CD4-positive, alpha-beta T cell (primary cell): ENCODE results near the gene S100A4. TPM values are rescaled to one million over a fixed set of nuclear protein-coding genes. Genes with fewer than 3 reads are reported as not detected.

Experiments
- ATAC-seq: fragments of 200-7000 bp; cut with Tn5 transposase; one replicate; pipeline ENCODE4 v1.10.0; 2022; ENCODE audit warnings: mild to moderate bottlenecking; ENCODE audit not compliant: poor library complexity
- CTCF ChIA-PET: fragments of 350-600 bp; sonication (Branson Sonifier 250); formaldehyde crosslinking; loops from one replicate; lab custom pipeline; 2021; ENCODE audit warnings: antibody characterized with exemption, inconsistent platforms; lab: Charles Lee
- POLR2A ChIA-PET: fragments of 350-600 bp; sonication (Branson Sonifier 250); formaldehyde crosslinking; loops from one replicate; lab custom pipeline; 2021; ENCODE audit warnings: antibody characterized with exemption, inconsistent platforms; lab: Charles Lee
- DNase-seq, 14 experiments: peaks; one replicate each; pipeline ENCODE4 v3.0.0-alpha.2; 2013 to 2020; ENCODE audit warnings: mixed read lengths in 2 of 14
- H3K27ac ChIP-seq, 2 donors: one replicate each; pipeline versions ENCODE4 v1.5.1 to v1.7.0; 2013; ENCODE audit warnings: low read length in 2 of 2, low read depth in 1 of 2, mild to moderate bottlenecking in 1 of 2
- H3K27me3 ChIP-seq, 2 experiments: 1 replicate in 1 of 2; 2 replicates in 1 of 2; pipeline versions ENCODE4 v1.6.1 to v1.7.0; 2013; ENCODE audit warnings: low read length in 2 of 2, control low read depth in 1 of 2, mild to moderate bottlenecking in 1 of 2, moderate library complexity in 1 of 2; ENCODE audit not compliant: insufficient read depth in 2 of 2, control insufficient read depth in 1 of 2
- H3K36me3 ChIP-seq: one replicate; pipeline ENCODE4 v1.6.1; 2013; ENCODE audit warnings: low read length, control low read depth; ENCODE audit not compliant: insufficient read depth
- H3K4me1 ChIP-seq: one replicate; pipeline ENCODE4 v1.6.1; 2013; ENCODE audit warnings: low read length, control low read depth; ENCODE audit not compliant: insufficient read depth
- H3K4me3 ChIP-seq: one replicate; pipeline ENCODE4 v1.5.1; 2013; ENCODE audit warnings: mild to moderate bottlenecking, low read length, moderate library complexity
- H3K9me3 ChIP-seq, 2 experiments: 1 replicate in 1 of 2; 2 replicates in 1 of 2; pipeline versions ENCODE4 v1.6.1 to v1.7.0; 2013; ENCODE audit warnings: low read length in 2 of 2, mild to moderate bottlenecking in 2 of 2, control low read depth in 1 of 2, moderate library complexity in 1 of 2; ENCODE audit not compliant: control insufficient read depth in 1 of 2, insufficient read depth in 1 of 2
- H3K27ac Mint-ChIP-seq: one replicate; pipeline ENCODE4 v1.8.0; 2020; ENCODE audit warnings: mixed read lengths
- H3K27me3 Mint-ChIP-seq: one replicate; pipeline ENCODE4 v1.8.0; 2021; ENCODE audit warnings: mixed read lengths
- H3K36me3 Mint-ChIP-seq: one replicate; pipeline ENCODE4 v1.8.0; 2021; ENCODE audit warnings: low read depth, mixed read lengths
- H3K4me1 Mint-ChIP-seq: one replicate; pipeline ENCODE4 v1.8.0; 2021; ENCODE audit warnings: low read depth, mixed read lengths
- H3K4me3 Mint-ChIP-seq: one replicate; pipeline ENCODE4 v1.8.0; 2020; ENCODE audit warnings: mild to moderate bottlenecking, mixed read lengths
- H3K9me3 Mint-ChIP-seq: one replicate; pipeline ENCODE4 v1.8.0; 2020; ENCODE audit warnings: mixed read lengths
- intact Hi-C, 2 experiments: fragments of 100-400 bp; cut with DNase I in 1 of 2; cut with micrococcal nuclease in 1 of 2; formaldehyde crosslinking; loops; one replicate each; pipeline versions ENCODE4 v1.15.1 to v1.9.0; 2023 to 2025; cut with DNase I, micrococcal nuclease
- total RNA-seq, 174 experiments: library from RNA in 2 of 174; stranded (reverse) in 2 of 174; gene quantifications; one replicate each; pipeline ENCODE4 v1.2.3 and lab custom pipeline; 2021 to 2026
- TF ChIP-seq, protein P1 (sequence below): fragments of 200-600 bp; IDR thresholded peaks from one replicate; pipeline ENCODE4 v1.8.0; 2022; ENCODE audit warnings: antibody characterized with exemption, mild to moderate bottlenecking

Gene S100A4
- total RNA-seq, 2 experiments from 2014 or later = 297 to 299 TPM

DNA sequence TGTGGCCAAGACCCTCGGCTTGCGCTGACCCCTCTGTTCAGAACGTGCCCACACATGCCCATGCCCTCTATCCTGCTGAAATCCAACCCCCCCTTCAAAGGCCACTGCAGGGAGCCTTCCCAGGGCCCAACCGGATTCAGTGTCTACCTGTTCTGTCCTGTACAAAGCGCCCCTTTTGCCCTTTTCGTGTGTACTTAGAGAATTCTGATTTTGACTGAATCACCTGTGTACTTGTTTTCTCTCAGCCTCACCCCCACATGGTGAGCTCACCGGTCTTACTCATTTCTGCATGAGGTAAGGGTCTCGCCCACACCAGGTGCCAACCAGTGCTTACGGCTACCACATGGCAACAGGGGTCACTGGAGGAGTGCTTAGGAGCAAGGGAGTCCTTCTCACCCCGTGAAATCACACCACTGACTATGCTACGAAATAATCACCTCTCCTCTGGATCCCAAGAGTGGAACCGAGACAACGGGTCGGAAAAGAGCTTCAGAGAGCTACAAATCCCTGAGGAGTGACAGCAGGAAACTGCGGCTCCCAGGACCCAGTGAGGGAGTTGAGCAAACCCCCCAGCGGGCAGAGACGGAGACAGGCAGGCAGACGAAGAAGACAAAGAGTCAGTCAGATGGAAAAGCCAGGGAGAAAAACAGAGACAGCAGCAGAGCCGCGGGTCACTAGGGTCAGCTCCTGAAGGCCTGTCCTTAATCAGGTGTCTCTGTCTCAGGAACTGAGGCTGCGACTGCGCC, 22.2 kb upstream of the S100A4 start:
- Mint-ChIP-seq H3K27ac (no peak overlapping the region), H3K27me3 (no peaks in the 10 kb centered on the region), H3K4me1 (peaks cover 36% of the 10 kb centered on the region), H3K9me3 (no peaks in the 10 kb centered on the region), H3K4me3 (peak overlapping the region; percentile 59), H3K36me3 (no peaks in the 10 kb centered on the region)
- ATAC-seq (no peak), DNase-seq (peak in 1 of 14 experiments; percentile 24)
- no peaks in the 10 kb centered on the region for H3K36me3 ChIP-seq
- peaks cover 41% of the 10 kb centered on the region for H3K4me1 ChIP-seq
- POLR2A ChIA-PET = interaction anchor here (1.2 to 1.8 kb wide), 5 partner anchors 24 to 57 kb away, joined by 6 to 26 read pairs (median 12); partner anchors contain the start of genes S100A4, S100A5 and S100A6
- no peaks in the 10 kb centered on the region for H3K27me3 ChIP-seq
- H3K4me3 ChIP-seq = no peak overlapping the region
- intact Hi-C loops = loop anchor here (1.0 to 2.0 kb wide), 3 partner anchors 21 to 56 kb away; no protein-coding TSS in a partner anchor
- no peaks in the 10 kb centered on the region for H3K9me3 ChIP-seq
- no peak overlapping the region for H3K27ac ChIP-seq
- CTCF ChIA-PET = interaction anchor here (0.7 to 3.9 kb wide), 9 partner anchors 14 to 187 kb away, joined by 3 to 69 read pairs (median 3); partner anchors contain the start of genes S100A4, S100A5 and S100A6
- TF ChIP-seq, protein P1, sequence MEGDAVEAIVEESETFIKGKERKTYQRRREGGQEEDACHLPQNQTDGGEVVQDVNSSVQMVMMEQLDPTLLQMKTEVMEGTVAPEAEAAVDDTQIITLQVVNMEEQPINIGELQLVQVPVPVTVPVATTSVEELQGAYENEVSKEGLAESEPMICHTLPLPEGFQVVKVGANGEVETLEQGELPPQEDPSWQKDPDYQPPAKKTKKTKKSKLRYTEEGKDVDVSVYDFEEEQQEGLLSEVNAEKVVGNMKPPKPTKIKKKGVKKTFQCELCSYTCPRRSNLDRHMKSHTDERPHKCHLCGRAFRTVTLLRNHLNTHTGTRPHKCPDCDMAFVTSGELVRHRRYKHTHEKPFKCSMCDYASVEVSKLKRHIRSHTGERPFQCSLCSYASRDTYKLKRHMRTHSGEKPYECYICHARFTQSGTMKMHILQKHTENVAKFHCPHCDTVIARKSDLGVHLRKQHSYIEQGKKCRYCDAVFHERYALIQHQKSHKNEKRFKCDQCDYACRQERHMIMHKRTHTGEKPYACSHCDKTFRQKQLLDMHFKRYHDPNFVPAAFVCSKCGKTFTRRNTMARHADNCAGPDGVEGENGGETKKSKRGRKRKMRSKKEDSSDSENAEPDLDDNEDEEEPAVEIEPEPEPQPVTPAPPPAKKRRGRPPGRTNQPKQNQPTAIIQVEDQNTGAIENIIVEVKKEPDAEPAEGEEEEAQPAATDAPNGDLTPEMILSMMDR = no peak

DNA sequence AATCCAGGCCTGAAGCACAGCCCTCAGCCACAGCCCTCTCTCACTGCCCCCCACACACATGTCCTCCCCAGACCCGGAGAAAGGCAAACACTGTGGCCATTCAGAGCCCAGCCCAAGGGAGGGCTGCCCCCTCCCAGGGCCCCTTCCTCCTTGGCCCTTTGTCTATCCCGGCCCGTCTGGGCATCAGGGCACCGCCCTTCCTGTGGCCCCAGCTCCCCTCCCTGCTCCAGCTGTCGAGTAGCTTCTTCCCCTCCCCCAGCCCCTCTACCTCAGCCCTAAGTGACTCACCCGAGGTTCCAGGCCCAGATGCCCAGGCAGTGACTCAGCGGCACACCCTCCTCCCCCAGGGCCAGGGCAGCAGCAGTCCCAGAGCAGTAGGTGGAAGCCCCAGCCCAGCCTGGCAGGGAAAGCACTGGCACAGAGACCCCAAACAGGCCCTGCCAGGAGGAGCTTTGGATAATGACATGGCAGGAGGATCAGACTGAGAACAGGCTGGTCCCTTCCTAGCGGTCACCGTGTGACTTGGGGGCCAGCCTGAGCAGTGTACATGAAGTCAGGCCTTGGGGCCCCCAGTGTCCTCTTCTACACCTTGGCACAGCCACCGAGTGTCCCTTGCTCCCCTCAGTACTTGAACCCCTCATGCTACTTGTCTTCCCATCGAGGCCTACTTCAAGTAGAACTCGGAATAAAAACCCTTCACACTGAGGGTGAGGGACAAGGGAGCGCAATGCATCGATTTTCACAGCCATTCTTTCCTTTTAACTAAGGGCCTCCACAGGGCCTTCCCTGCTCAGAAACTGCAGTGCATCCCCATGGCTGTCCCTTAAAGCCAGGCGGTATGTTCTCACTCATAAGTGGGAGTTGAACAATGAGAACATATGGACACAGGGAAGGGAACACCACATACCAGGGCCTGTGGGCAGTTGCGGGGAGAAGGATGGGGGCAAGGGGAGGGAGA, 21.1 kb upstream of the S100A4 start:
- ChIA-PET POLR2A (interaction anchor here (1.2 to 2.2 kb wide), 3 partner anchors 21 to 33 kb away, joined by 4 to 34 read pairs (median 14); partner anchors contain the start of genes S100A4, S100A5 and S100A6), CTCF (interaction anchor here (0.8 to 2.4 kb wide), 3 partner anchors 26 to 64 kb away, joined by 3 to 16 read pairs (median 4); partner anchors contain the start of gene S100A5)
- ATAC-seq (peak; percentile 85), DNase-seq (peak; percentile 33 to 93 (median 83))
- Mint-ChIP-seq H3K27me3 (no peaks in the 10 kb centered on the region), H3K9me3 (no peaks in the 10 kb centered on the region), H3K27ac (peak overlapping the region; percentile 89), H3K36me3 (no peaks in the 10 kb centered on the region), H3K4me1 (peaks cover 32% of the 10 kb centered on the region), H3K4me3 (no peak overlapping the region)
- TF ChIP-seq, protein P1 = no peak
- intact Hi-C loops = loop anchor here in 1 of 2 experiments (2.0 kb wide), 1 partner anchor 20 kb away; no protein-coding TSS in a partner anchor
- Histone ChIP-seq H3K36me3 (no peaks in the 10 kb centered on the region), H3K4me3 (no peak overlapping the region), H3K9me3 (no peaks in the 10 kb centered on the region), H3K4me1 (peaks cover 39% of the 10 kb centered on the region), H3K27me3 (no peaks in the 10 kb centered on the region), H3K27ac (peak overlapping the region; percentile 35 to 64)
